CD14-positive monocyte (primary cell): Measurements from ENCODE around the gene ACTR3. TPM values are rescaled to one million over a fixed set of nuclear protein-coding genes. Genes with fewer than 3 reads are reported as not detected.
"Not testable (repeated sequence)": the region's sequence is repeated elsewhere in the genome, so short reads cannot be mapped to it uniquely, and the experiment has no call there.

Experiments
- DNase-seq, 3 donors: peaks; one replicate each; pipeline ENCODE4 v3.0.0-alpha.2; 2011 to 2022
- H2AFZ ChIP-seq: 2 replicates; pipeline ENCODE4 v1.6.0; 2012; ENCODE audit warnings: mild to moderate bottlenecking, low read depth, low read length, inconsistent platforms; ENCODE audit not compliant: insufficient read depth, poor library complexity, severe bottlenecking
- H3K27ac ChIP-seq, 2 donors: 1 replicate in 1 of 2; 2 replicates in 1 of 2; pipeline ENCODE4 v1.5.1; 2012 to 2013; ENCODE audit warnings: low read length in 2 of 2, control low read depth in 1 of 2, inconsistent platforms in 1 of 2, low read depth in 1 of 2, mild to moderate bottlenecking in 1 of 2
- H3K27me3 ChIP-seq, 2 donors: one replicate each; pipeline versions ENCODE4 v1.6.0 to v1.6.1; 2011 to 2013; ENCODE audit warnings: low read length in 2 of 2; ENCODE audit not compliant: control insufficient read depth in 2 of 2, insufficient read depth in 2 of 2
- H3K36me3 ChIP-seq, 2 donors: replicated peaks in 1 of 2; 1 replicate in 1 of 2; 2 replicates in 1 of 2; pipeline versions ENCODE4 v1.5.1 to v1.6.1; 2012 to 2013; ENCODE audit warnings: low read length in 2 of 2, control low read depth in 1 of 2, inconsistent platforms in 1 of 2, mild to moderate bottlenecking in 1 of 2; ENCODE audit not compliant: insufficient read depth in 2 of 2, control insufficient read depth in 1 of 2
- H3K4me1 ChIP-seq, 2 donors: 1 replicate in 1 of 2; 2 replicates in 1 of 2; pipeline versions ENCODE4 v1.5.1 to v1.6.1; 2012 to 2013; ENCODE audit warnings: low read length in 2 of 2, control low read depth in 1 of 2, inconsistent platforms in 1 of 2, mild to moderate bottlenecking in 1 of 2, moderate library complexity in 1 of 2; ENCODE audit not compliant: insufficient read depth in 2 of 2, control insufficient read depth in 1 of 2
- H3K4me2 ChIP-seq: replicated peaks from 2 replicates; pipeline ENCODE3; 2012; ENCODE audit warnings: low read length, moderate library complexity, mild to moderate bottlenecking; ENCODE audit not compliant: poor library complexity, severe bottlenecking; ENCODE audit errors: extremely low read depth
- H3K4me3 ChIP-seq, 3 experiments: fragments of 200-600 bp in 1 of 3; sonication (generic) in 1 of 3; replicated peaks in 1 of 3; 1 replicate in 2 of 3; 2 replicates in 1 of 3; pipeline ENCODE4 v1.5.1; 2011 to 2013; ENCODE audit warnings: low read length in 3 of 3, mild to moderate bottlenecking in 3 of 3, control low read depth in 2 of 3, low read depth in 2 of 3, inconsistent platforms in 1 of 3, moderate library complexity in 1 of 3
- H3K79me2 ChIP-seq: 2 replicates; pipeline ENCODE4 v1.6.0; 2012; ENCODE audit warnings: mild to moderate bottlenecking, control low read depth, inconsistent platforms, low read length, moderate library complexity; ENCODE audit not compliant: insufficient read depth
- H3K9ac ChIP-seq: 2 replicates; pipeline ENCODE4 v1.6.0; 2017; ENCODE audit warnings: low read length, mild to moderate bottlenecking; ENCODE audit not compliant: insufficient read depth, poor library complexity, severe bottlenecking
- H3K9me3 ChIP-seq, 2 donors: replicated peaks in 1 of 2; 1 replicate in 1 of 2; 2 replicates in 1 of 2; pipeline versions ENCODE4 v1.5.1 to v1.6.1; 2012 to 2013; ENCODE audit warnings: low read length in 2 of 2, control low read depth in 1 of 2; ENCODE audit not compliant: control insufficient read depth in 1 of 2, insufficient read depth in 1 of 2
- H4K20me1 ChIP-seq: 2 replicates; pipeline ENCODE4 v1.6.0; 2012; ENCODE audit warnings: mild to moderate bottlenecking, low read length, control low read depth, moderate library complexity; ENCODE audit not compliant: insufficient read depth
- H3K27ac Mint-ChIP-seq, 7 donors: one replicate each; pipeline ENCODE4 v1.8.0; 2020; ENCODE audit warnings: mild to moderate bottlenecking in 7 of 7, mixed read lengths in 7 of 7, moderate library complexity in 6 of 7, inconsistent platforms in 2 of 7
- H3K27me3 Mint-ChIP-seq, 3 donors: one replicate each; pipeline ENCODE4 v1.8.0; 2021 to 2022; ENCODE audit warnings: low read depth in 3 of 3, mild to moderate bottlenecking in 3 of 3, mixed read lengths in 3 of 3, moderate library complexity in 3 of 3, inconsistent platforms in 1 of 3
- H3K36me3 Mint-ChIP-seq, 2 donors: one replicate each; pipeline ENCODE4 v1.8.0; 2020; ENCODE audit warnings: mixed read lengths in 2 of 2, inconsistent platforms in 1 of 2, mild to moderate bottlenecking in 1 of 2
- H3K4me1 Mint-ChIP-seq: one replicate; pipeline ENCODE4 v1.8.0; 2020; ENCODE audit warnings: mild to moderate bottlenecking, mixed read lengths
- H3K4me3 Mint-ChIP-seq, 2 donors: one replicate each; pipeline ENCODE4 v1.8.0; 2020; ENCODE audit warnings: mild to moderate bottlenecking in 2 of 2, mixed read lengths in 2 of 2, moderate library complexity in 1 of 2
- H3K9me3 Mint-ChIP-seq, 7 donors: one replicate each; pipeline ENCODE4 v1.8.0; 2020 to 2022; ENCODE audit warnings: mixed read lengths in 7 of 7, mild to moderate bottlenecking in 6 of 7, moderate library complexity in 6 of 7, inconsistent platforms in 2 of 7
- CTCF ChIP-seq: fragments of 200-600 bp; IDR thresholded peaks from one replicate; pipeline ENCODE4 v1.8.0; 2022; ENCODE audit warnings: antibody characterized with exemption, mild to moderate bottlenecking
- WGBS: methylation state at CpG from one replicate; pipeline ENCODE4 v1.1.5; 2013; ENCODE audit warnings: missing lambda C conversion rate; ENCODE audit not compliant: insufficient coverage; 5-methylcytosine and 5-hydroxymethylcytosine counted together
- intact Hi-C, 2 donors: fragments of 100-400 bp; cut with micrococcal nuclease; formaldehyde crosslinking; loops; one replicate each; pipeline versions ENCODE4 v1.15.0 to v1.15.1; 2023
- polyA plus RNA-seq, 3 donors: library from polyadenylated mRNA; depleted of rRNA in 1 of 3; unstranded in 2 of 3; stranded (reverse) in 1 of 3; fragments of 300-500 nt in 2 of 3; fragments of >200 nt in 1 of 3; fragmentation: Illumina TruSeq in 2 of 3; gene quantifications; 1 replicate in 2 of 3; 2 replicates in 1 of 3; pipeline ENCODE4 v1.2.3, GENCODE V29; 2012 to 2021

Gene ACTR3
- polyA plus RNA-seq, 3 donors = 103 to 557 (median 464) TPM

GRCh38 chr2:113937501-113937900 is 47.6 kb downstream of the ACTR3 start:
- Histone ChIP-seq H3K36me3 (peaks cover 92 to 99% of the 10 kb centered on the region in 2 donors), H3K79me2 (peaks cover 82% of the 10 kb centered on the region), H3K9me3 (peaks cover 0 to 3% of the 10 kb centered on the region in 2 donors), H3K4me2 (no peak overlapping the region), H3K27me3 (no peaks in the 10 kb centered on the region), H3K4me3 (no peak overlapping the region), H3K9ac (no peak overlapping the region), H3K4me1 (no peaks in the 10 kb centered on the region), H2AFZ (no peak overlapping the region), H4K20me1 (peaks cover 97% of the 10 kb centered on the region), H3K27ac (no peak overlapping the region)
- Mint-ChIP-seq H3K9me3 (peaks cover 0 to 8% (median 2%) of the 10 kb centered on the region in 7 donors), H3K27ac (peak overlapping the region in 2 of 7 donors; percentile 17 to 70), H3K4me1 (no peaks in the 10 kb centered on the region), H3K36me3 (peaks cover 64 to 89% of the 10 kb centered on the region in 2 donors), H3K27me3 (no peaks in the 10 kb centered on the region), H3K4me3 (no peak overlapping the region)
- TF ChIP-seq CTCF = no peak
- intact Hi-C loops = loop anchor here in 1 of 2 donors (10.0 kb wide), 1 partner anchor 193 kb away; no protein-coding TSS in a partner anchor
- no peak for DNase-seq

DNA sequence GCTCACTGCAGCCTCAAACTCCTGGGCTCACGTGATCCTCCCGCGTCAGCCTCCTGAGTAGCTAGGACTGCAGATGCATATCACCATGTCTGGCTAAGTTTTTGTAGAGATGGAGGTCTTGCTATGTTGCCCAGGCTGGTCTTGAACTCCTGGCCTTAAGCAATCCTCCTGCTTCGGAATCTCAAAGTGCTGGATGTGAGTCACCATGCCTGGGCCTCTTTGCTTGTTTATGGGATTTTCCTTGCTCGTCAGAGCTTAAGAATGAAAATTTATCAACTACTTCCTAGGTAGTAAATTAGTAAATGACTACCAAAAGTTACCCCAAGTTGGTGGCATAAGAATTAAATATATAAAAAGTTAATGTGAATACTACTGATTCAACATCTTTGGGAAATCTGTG is 51.0 kb downstream of the ACTR3 start:
- intact Hi-C loops = no loop called here
- no peak for TF ChIP-seq CTCF
- H3K79me2 ChIP-seq = peaks cover 81% of the 10 kb centered on the region
- H3K27me3 ChIP-seq = no peaks in the 10 kb centered on the region
- H3K4me1 ChIP-seq = no peaks in the 10 kb centered on the region
- peaks cover 97% of the 10 kb centered on the region for H4K20me1 ChIP-seq
- no peaks in the 10 kb centered on the region for H3K27me3 Mint-ChIP-seq
- no peak overlapping the region for H3K4me3 Mint-ChIP-seq
- no peak overlapping the region for H3K27ac ChIP-seq
- H3K36me3 Mint-ChIP-seq = peaks cover 54 to 57% of the 10 kb centered on the region in 2 donors
- H3K4me2 ChIP-seq = no peak overlapping the region
- no peak overlapping the region for H2AFZ ChIP-seq
- H3K9me3 Mint-ChIP-seq = peaks cover 0 to 8% (median 2%) of the 10 kb centered on the region in 7 donors
- H3K9me3 ChIP-seq = peaks cover 0 to 3% of the 10 kb centered on the region in 2 donors
- peaks cover 88 to 99% of the 10 kb centered on the region in 2 donors for H3K36me3 ChIP-seq
- no peak overlapping the region for H3K9ac ChIP-seq
- no peak overlapping the region for H3K27ac Mint-ChIP-seq
- no peaks in the 10 kb centered on the region for H3K4me1 Mint-ChIP-seq
- no peak overlapping the region for H3K4me3 ChIP-seq
- DNase-seq = no peak
- 100% methylated on average over 3 of the region's 5 CpGs for WGBS

DNA sequence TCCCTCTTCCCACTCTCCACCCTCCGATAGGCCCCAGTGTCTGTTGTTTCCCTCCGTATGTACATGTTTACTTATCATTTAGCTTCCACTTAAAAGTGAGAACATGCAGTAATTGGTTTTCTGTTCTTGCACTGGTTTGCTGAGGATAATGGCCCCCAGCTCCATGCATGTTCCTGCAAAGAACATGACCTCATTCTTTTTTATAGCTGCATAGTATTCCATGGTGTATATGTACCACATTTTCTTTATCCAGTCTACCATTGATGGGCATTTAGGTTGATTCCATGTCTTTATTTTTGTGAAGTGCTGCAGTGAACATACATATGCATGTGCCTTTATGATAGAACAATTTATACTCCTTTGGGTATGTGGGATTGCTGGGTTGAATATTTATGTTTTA is 55.9 kb downstream of the ACTR3 start:
- H3K9me3 ChIP-seq, H2AFZ ChIP-seq, H3K27ac ChIP-seq, H3K27me3 ChIP-seq, H3K9me3 Mint-ChIP-seq, H3K9ac ChIP-seq, H3K4me3 Mint-ChIP-seq, H3K27me3 Mint-ChIP-seq, DNase-seq, H3K4me2 ChIP-seq, H3K4me3 ChIP-seq, H3K4me1 ChIP-seq, H3K4me1 Mint-ChIP-seq, intact Hi-C loops: not testable (repeated sequence)
- Histone ChIP-seq H3K79me2 (peaks cover 79% of the 10 kb centered on the region), H4K20me1 (peaks cover 99% of the 10 kb centered on the region), H3K36me3 (peaks cover 82 to 99% of the 10 kb centered on the region in 2 donors)
- WGBS = no CpG with 5 or more reads among the region's 2 CpGs
- peaks cover 25 to 59% of the 10 kb centered on the region in 2 donors for H3K36me3 Mint-ChIP-seq
- peak overlapping the region in 1 of 7 donors; percentile 7 for H3K27ac Mint-ChIP-seq
